Suppressor macrophage (primary cell): ENCODE measurements around the gene LARGE2.

Source experiments
- DNase-seq, 4 experiments: peaks; one replicate each; pipeline ENCODE4 v3.0.0-alpha.2; 2020 to 2022
- total RNA-seq, 17 experiments: gene quantifications; one replicate each; lab custom pipeline; 2026; ENCODE audit warnings: mixed read lengths in 6 of 17, inconsistent platforms in 3 of 17; lab: John Stamatoyannopoulos, UW

Gene LARGE2
- total RNA-seq = 0 to 1.4 (median 0) reads per million in 17 experiments

GRCh38 chr11:45922425-45923082 is at the start of gene LARGE2:
LARGE2 (plus strand) TSS chr11:45922656; CDS start chr11:45922883, 227 bp downstream.
- DNase-seq = no peak

DNA sequence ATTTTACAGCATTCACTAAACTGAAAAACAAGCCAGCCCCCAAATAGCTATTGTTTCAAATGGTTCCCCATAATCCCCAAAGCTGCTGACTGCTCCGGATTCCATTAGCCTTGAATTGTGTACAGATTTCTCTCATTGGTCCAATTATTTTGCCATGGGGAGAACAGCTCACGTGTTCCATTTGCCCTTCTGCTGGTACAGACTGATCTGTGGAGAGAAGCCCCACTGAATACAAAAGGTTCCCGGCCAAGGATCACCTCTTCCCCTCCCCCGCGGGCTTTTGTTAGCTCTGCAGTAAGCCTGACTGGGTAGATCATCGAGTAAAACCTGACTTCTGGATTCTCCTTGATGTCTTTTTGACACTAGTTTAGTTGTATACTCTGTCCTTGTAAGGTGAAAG is 46.1 kb upstream of the LARGE2 start:
- no peak for DNase-seq

GRCh38 chr11:45877221-45877620 is 45.2 kb upstream of the LARGE2 start:
- no peak for DNase-seq

DNA sequence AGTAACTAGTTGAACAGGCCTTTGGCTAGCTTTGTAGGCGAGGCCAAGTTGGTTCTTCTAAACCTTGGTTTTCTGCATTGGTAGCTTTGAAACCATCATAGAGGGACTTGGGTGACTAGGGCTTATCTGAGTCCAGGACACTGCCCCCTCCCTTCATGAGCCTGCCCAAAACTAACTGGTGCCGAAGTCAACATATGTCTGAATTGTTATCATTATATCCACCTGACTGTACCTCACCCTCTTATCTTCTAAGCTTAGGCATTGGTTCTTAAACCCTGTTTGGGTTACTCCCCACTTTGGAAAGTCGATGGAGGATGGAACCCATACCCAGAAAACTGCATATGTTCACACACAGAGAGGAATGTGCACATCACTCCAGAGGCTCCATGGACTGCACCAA is 44.6 kb upstream of the LARGE2 start:
- no peak for DNase-seq

DNA sequence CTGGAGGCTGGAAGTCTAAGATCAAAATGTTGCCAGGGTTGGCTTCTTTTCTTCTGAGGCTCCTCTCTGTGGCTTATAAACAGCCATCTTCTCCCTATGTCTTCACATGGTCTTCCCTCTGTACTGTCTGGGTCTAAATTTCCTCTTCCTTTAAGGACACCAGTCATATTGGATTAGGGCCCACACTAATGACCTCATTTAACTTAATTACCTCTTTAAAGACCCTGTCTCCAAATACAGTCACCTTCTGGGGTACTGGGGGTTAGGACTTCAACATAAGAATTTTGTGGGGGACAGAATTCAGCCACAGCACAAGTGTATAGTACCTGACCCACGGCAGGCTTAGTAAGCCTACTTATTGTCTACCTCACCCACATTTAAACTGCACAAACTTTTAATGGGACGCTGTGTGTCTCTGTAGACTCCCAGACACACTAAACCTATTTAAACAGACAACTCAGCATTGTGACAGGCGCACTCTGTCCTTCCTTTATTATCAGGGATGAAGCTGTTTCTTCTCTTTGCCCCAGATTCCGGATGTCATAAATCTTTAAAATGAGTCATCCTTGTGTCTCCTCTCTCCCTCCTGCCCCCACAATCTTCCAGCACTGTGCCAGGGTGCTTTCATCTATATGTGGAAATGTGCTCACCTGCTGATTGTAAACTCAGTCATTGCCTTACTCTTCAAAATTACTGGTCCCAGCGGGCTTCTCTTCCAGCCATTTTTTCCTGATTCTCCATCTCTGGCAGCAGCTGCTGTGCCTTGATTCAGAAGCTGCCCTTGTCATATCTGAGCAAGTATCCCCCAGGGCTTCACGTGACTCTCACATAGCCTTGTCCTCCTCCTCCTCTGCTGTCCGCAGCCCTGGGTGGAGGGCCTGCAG is 42.4 kb upstream of the LARGE2 start:
- DNase-seq = peak in 1 of 4 experiments; percentile 9

DNA sequence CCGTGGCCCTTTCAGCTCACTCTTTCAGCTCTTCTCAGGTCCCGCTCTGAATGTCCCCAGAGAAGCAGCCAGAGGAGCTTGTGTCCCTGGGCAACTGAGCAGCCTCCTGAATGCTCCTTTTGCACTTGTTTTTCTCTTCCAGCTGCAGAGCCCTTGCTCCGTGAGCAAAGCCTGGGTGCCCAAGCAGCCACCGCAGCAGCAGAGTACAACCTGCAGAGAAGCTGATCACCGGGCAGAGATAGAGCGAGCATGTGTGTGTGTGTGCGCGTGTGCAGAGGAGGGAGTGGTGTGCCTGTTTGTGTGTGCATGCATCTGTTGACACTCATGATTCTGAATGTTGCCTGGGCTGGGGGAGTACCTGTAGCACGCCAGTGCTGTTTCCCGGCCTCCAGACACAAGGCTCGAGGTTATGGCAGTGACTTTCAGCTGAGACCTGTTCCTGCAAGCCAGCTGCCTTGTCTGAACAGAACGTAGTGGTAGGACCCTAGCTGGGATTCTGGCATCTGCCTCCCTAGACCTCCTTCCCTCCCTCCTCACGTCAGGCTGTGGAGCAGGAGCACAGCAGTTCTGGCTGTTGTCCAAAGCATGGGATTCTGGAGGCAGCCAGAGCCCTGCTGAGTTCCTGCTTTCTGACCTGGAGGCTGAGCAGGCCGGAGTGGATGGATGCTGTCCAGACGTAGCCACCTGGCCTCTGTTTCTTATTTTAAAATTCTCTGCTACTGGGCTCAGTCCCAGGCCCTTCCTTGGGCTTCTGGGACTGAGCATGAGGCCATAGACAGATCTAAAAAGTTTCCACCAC is 41.5 kb upstream of the LARGE2 start:
- no peak for DNase-seq

DNA sequence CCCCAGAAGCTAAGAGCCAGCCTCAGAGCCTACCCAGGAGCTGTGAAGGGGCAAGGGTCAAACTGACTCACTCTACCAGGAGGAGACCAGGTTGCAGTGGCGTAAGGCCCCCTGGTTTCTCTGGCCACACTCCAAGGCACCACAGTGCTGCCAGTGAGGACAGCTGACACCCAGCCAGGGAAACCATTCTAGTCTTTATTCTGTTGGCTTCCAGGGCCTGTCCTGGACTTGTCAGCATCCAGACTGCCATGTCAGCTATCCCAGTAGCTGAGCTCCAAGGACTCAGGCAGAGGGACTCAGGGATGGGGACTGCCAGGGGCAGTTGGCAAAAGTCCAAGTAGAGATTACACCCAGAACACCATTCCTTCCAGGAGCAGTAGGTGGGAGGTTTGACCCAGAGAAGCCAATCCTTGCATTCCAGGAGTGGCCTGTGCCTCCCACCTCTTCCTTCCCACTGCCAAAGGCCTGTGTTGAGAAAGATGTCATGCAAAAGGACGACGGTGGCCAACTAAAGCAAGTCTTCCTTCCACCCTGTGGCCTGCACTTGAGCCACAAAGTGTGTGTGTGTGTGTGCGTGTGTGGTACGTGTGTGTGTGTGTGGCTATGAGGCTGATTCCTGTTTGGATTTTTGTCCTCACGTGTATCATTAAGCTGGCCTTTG is 40.6 kb upstream of the LARGE2 start:
- DNase-seq = peak in 2 of 4 experiments; percentile 19 to 22

DNA sequence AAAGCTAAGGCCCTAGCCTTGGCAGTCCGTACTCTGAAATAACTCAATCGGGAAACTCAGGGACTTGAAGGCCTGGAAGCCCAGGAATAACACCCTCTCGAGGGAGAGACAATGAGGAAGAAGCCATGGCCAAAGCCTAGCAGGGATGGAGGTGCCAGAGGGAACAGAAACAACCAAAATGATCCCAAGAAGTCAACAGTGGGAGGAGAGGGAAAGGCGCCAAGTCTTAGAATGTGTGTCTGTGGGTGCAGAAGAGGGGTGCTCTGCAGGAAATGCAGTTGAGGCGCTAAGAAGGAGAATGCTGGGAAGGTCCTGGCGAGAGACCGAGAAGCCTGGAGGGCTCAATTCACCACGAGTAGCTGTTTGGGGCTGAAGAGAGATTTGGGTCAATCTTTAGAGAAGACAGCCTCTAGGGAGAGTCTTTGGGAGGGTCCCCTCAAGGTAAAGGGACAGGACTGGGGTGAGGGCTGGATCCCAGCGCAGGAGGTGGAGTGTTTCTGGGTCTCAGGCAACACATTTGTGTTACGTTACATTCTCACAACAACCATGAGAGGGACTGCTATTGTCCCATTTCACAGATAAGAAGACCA is 37.8 kb upstream of the LARGE2 start:
- no peak for DNase-seq

DNA sequence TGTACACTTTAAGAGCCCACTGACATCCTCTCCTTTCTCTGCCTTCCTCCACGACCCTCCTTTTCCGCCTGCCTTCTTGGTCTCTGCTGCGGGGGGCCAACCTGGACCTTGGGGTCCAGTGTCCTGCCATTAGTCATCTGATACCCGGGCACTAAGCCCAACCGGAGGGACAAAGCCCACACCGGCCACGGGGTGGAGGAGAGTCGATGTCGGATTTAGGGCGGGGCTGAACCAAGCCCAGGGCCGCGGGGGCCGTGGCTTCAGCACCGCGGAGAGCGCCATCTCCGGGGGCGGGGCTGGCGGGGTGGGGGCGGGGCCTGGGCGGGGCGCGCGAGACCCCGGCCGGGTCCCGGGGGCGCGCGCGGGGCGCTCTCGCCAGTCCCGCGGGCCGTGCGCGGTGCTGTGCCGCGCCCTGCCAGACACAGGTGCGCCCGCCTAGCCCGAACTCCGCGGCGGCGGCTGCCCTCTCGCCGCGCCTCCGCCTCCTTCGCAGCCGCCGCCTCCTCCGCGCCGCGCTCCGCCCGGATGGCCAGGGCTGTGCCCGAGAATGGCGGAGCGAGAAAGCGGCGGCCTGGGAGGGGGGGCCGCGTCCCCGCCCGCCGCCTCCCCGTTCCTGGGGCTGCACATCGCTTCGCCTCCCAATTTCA is 37.1 kb upstream of the LARGE2 start, which contains the start of gene MAPK8IP1:
Gene MAPK8IP1 (plus strand): TSS at position 378 of the 647 bp plus-strand sequence. CDS start 170 bp downstream, at position 548.
- DNase-seq = peak; percentile 46 to 79 (median 58)

GRCh38 chr11:45885921-45886721 is 36.3 kb upstream of the LARGE2 start:
- no peak for DNase-seq

- no peak for DNase-seq
Observed at GRCh38 chr11:45886816-45887520, 35.5 kb upstream of the LARGE2 start.

- DNase-seq = no peak
Observed at GRCh38 chr11:45887587-45887986, 34.9 kb upstream of the LARGE2 start.

- DNase-seq = no peak
Observed at GRCh38 chr11:45889555-45889954, 32.9 kb upstream of the LARGE2 start.

DNA sequence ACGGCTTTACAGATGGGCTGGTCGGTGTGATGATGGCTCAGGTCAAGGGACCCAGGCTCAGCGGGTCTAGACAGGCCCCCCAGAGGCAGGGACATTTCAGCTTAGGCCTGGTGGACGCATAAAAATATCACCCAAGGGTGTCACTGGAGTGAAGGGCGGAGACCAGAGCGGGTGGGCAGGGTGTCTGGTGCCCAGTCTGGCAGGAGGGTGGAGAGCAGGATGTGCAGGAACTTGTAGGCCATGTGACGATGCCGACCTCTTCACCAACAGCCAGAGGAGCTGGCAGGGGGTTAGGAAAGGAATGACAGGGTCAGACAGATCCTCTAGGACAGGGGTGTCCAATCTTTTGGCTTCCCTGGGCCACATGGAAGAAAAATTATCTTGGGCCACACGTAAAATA is 32.5 kb upstream of the LARGE2 start:
- no peak for DNase-seq

DNA sequence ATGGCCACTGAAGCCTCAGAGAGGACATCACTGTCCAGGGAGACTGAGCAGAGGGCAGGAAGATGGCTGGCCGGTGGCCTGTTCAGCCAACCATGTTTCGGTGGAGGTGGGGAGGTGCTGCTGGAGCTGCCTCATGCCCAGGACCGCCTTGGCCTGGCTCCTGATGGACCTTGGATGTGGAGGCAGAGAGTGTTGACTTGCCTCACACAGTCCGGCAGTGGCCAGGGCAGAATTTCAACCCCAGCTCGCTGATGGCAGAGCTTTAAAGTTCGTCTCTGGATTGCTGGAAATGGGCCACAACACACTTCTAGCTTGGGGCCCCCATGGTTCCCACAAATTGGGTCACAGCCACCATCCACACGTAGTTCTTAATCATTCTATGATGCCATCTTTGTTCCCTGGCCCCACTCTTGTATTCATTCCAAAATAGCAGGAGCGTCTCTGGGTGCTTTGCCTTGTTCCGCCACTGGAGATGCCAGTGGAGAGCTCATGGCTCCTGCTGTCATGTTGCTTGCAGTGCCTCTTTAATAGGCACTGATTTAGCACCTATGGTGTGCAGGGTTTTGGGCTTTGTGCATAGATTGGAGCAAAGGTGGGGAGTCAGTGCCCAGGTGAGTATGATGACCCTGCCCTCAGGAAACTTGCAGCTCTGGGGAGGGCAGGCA is 31.4 kb upstream of the LARGE2 start:
- DNase-seq = no peak

GRCh38 chr11:45892856-45893255 is 29.6 kb upstream of the LARGE2 start:
- DNase-seq = no peak

GRCh38 chr11:45894555-45895247 is 27.8 kb upstream of the LARGE2 start:
- no peak for DNase-seq

- no peak for DNase-seq
Observed at GRCh38 chr11:45895553-45896259, 26.8 kb upstream of the LARGE2 start.
